T-helper 1 cell treated with Interleukin-12 subunit alpha and Interleukin-12 subunit beta and Interleukin-4 antibody, amounts not matched to agents 30 ng/mL and 1 ng/mL, for 36 hours (primary cell): ENCODE results near the gene MYLK3. TPM values are rescaled to one million over a fixed set of nuclear protein-coding genes. Genes with fewer than 3 reads are reported as not detected.

Experiments used
- intact Hi-C: fragments of 100-400 bp; cut with micrococcal nuclease; formaldehyde crosslinking; loops from one replicate; pipeline ENCODE4 v1.15.1; 2024
- total RNA-seq: library from RNA; stranded (reverse); gene quantifications from 2 replicates; pipeline ENCODE4 v1.2.3, GENCODE V29; 2022

Gene MYLK3
- total RNA-seq: 0.22 TPM in 2 replicates

DNA sequence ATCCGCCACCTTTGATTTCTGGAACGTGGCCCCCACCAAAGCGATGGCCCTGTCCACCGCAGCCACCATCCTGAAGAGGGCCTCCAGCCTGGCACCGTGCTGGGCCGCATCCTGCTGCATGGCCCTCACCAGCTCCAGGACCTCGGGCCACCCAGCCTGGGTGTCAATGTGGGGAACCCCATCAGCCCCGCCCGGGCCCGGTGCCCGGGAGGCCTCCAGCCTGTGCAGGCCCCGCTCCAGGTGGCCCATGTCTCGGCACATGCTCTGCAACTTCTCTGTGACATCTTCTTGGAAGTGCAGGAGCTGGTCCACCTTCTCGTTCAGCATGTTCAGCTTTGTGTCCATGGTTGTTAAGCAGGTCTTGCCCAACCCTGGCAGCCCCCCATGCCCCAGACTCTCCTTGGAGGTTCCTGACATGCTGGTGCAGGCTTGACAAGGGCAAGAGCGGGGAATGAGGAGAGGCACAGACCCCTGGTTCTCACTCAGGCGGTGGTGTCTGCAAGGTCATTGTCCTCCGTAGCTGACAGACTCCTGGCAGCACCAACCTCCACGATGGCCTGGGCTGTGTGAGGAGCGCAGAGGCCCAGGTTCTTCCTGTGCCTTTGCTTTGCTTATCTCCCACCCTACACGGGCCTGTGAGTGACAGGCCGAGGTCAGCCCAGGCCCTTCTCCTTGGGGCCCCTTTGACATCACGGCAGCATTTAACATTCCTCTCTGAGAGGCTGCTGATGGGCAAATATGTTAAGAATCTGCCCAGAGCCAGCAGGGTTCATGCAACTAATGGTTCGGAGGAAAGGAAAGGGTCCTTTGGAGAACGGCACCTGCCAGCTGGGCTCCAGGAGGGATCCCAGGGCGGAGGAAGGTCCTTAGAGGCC lies at the start of gene MYLK3:
TSS of gene MYLK3 (minus strand) at position 568 of the 875 bp plus-strand sequence. CDS start at position 417, 151 bp downstream.
- intact Hi-C loops: no loop called here

DNA sequence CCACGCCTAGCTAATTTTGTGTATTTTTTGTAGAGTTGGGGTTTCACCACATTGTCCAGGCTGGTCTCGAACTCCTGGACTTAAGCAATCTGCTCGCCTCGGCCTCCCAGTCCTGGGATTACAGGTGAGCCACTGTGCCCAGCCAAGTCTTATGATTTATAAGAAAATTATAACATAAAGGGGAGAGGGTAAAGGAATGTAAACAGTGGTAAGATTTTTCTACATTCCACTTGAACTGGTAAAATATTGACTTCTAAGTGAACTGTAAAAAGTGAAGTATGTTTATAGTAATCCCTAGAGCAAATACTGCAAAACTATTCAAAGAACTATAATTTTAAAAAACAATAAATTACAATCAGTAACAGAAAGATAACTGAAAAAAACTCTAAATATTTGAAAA lies 49.4 kb upstream of the MYLK3 start:
- intact Hi-C loops: loop anchor here (10.0 kb wide), 1 partner anchor 1587 kb away; the partner anchor contains the start of gene SIAH1

DNA sequence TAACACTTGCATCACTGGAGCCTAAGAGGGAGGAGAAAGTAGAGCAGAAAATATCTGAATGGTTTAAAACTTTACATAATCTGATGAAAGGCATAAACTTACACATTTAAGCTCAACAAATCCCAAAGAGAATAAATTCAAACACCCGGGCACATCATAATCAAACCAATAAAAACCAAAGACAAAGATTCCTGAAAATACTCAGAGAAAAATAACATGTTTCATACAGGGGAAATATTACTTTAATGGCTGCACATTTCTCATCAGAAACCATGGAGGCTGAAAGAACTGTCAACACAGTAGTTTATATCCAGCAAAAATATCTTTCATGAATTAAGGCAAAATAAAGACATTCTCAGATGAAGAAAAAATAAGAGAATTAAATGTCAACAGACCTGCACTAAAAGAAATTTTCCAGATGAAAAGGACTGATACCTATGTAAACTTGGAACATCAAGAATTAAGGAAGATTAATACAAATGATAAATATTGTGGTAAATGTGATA lies 48.7 kb upstream of the MYLK3 start:
- intact Hi-C loops: loop anchor here (10.0 kb wide), 1 partner anchor 1588 kb away; the partner anchor contains the start of gene SIAH1

DNA sequence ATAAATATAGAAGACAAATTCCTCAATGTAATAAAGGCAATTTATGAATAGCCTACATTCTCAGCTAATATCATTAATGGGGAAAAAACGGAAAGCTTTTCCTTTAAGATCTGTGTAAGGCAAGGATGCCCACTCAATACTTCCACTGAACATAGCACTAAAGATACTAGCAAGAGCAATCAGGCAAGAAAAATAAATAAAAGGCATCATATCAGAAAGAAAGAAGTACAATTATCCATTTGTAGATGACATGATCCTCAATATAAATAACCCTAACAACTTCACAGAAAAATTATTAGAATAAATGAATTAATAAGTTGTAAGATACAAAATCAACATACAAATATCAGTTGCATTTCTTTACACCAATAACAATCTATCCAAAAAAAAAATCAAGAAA lies 45.7 kb upstream of the MYLK3 start:
- intact Hi-C loops: loop anchor here (10.0 kb wide), 1 partner anchor 1591 kb away; the partner anchor contains the start of gene SIAH1

DNA sequence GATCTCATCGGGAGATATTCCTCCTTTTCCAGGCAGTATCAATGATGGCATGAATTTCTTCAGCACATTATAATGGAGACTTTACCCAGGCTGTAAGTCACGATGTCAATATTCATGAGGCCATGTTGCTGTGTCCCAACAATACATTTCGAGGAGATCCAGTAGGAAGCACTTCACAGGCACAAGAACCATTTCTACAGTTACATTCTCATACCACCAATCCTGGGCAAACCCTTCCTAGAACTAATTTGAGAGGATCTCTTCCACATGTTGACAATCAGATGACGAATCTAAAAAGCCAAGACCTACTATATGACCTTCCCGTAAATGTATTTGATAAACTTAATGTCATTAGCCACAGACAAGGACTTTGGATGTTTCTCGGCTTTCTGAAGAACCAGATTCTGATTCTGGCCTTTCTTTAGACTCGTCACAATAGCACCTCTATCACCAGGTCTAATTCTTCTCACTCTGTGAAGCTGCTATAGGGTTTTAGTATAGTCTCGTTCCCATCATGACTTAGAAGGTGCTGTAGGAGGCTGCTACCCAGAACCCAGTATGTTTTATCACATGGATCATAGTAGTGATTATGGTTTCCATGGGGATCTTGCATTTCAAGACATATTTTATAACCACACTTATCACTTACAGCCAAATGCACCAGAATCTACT lies 42.6 kb upstream of the MYLK3 start:
- intact Hi-C loops: loop anchor here (1.0 to 10.0 kb wide), 3 partner anchors 101 to 1594 kb away; partner anchors contain the start of genes ORC6, SIAH1 and VPS35

DNA sequence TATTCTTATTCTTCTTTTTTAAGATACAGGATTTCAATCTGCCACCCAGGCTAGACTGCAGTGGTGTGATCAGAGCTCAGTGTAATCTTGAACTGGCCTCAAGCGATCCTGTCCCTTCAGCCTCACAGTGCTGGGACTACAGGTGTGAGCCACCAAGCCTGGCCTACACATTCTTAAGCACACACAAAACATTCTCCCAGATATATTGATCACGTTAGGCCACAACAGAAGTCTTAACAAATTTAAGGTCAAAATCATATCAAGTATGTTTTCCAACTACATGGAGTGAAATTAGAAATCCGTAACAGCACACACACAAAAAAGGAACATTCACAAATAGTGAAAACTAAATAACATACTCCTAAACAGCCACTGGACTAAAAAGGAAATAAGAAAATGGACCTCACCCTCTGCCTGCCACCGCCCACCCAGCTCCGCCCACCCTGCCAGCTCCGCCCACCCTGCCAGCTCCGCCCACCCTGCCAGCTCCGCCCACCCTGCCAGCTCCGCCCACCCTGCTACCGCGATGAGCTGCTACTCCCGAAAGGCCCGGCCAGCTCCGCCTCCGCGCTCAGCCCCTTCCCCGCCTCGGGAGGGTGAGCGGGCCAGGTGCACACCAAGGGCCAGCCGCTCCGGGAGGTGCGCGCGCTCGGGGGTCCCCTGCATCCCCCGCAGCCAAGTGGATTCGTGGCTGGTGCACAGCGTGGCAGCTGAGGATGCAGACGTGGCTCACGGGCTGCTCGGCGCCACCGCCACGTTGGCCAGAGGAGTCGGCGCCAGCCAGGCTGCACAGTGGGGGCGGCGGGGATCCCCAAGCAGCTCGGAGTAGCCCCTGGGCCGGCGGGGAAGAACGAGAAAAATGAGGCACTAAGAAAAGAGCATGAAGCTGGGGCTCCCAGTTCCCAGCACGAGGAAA lies 41.6 kb upstream of the MYLK3 start:
- intact Hi-C loops: loop anchor here (1.0 to 10.0 kb wide), 6 partner anchors 42 to 1595 kb away; partner anchors contain the start of genes C16orf87, GPT2, ITFG1 and ORC6

DNA sequence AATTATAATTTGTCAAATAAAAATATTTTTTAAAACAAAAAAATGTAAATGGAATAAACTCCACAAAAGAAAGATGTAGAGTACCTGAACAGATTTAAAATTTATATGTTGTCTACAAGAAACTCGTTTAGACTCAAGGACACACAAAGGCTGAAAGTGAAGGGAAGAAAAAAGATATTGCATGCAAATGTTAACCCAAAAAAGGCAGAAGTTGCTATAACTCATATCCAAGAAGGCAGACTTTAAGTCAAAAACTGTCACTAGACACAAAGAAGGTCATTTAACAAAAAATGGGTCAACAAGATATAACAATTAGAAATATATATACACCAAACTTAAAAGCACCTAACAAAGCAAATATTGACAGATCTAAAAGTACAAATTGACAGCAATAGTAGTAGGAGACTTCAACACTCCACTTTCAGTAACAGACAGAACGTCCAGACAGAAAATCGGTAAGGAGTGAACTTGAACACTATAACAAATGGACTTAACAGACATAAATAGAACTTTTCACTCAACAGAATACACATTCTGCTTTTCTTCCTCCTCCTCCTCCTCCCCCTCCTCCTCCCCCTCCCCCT lies 40.8 kb upstream of the MYLK3 start:
- intact Hi-C loops: loop anchor here (1.0 to 10.0 kb wide), 3 partner anchors 42 to 676 kb away; partner anchors contain the start of genes C16orf87, GPT2, ITFG1 and PHKB

GRCh38 chr16:46787909-46788308 lies 39.8 kb upstream of the MYLK3 start:
- intact Hi-C loops: loop anchor here (10.0 kb wide), 1 partner anchor 677 kb away; the partner anchor contains the start of genes ITFG1 and PHKB

DNA sequence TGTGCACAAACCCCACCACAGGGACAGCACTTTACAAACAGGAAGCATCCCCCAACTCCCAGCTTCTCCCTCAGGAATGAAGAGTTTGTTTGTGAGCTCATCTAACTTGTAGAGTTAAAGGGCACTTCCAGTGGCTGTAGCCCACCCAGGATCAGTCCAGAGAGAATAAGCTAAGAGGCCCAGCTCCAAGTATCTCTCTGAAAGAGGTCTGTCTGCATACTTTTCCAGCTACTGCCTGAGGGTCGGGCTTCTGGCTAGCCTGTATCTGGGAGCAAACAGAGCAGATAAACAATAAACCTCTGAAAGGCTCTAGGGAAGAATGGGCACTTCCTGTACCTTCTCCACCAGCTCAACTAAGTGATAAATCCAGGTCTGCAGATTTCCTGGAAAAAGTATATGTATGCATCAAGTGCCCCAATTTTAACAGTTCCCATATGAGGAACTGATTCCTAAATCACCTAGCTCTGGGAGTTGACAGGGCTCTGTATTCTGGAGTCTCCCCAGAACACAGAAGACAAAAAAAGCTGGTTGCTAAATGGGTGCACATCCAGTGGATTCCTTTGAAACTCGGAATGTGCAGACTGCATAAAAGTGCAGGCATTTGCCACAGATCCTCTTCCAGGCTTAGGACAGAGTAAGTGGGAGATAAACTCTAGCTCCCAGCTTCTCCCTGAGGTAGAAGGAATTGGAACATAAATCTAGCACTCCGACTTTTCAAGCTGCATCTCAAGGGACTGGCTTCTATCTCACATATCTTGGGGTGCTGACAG lies 37.1 kb upstream of the MYLK3 start:
- intact Hi-C loops: loop anchor here (10.0 kb wide), 1 partner anchor 680 kb away; the partner anchor contains the start of genes ITFG1 and PHKB

DNA sequence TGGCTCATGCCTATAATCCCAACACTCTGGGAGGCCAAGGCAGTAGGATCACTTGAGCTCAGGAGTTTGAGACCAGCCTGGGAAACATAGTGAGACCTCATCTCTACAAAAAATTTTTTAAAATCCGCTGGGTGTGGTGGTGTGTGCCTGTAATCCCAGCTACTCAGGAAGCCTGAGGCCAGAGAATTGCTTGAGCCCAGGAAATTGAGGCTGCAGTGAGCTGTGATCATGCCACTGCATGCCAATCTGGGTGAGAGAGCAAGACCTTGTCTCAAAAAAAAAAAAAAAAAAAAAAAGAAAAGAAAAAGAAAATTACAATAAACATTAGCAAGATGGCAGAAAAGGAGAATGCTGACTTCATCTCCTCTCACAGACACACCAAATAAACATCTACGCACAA lies 36.4 kb upstream of the MYLK3 start:
- intact Hi-C loops: loop anchor here (10.0 kb wide), 1 partner anchor 680 kb away; the partner anchor contains the start of genes ITFG1 and PHKB

DNA sequence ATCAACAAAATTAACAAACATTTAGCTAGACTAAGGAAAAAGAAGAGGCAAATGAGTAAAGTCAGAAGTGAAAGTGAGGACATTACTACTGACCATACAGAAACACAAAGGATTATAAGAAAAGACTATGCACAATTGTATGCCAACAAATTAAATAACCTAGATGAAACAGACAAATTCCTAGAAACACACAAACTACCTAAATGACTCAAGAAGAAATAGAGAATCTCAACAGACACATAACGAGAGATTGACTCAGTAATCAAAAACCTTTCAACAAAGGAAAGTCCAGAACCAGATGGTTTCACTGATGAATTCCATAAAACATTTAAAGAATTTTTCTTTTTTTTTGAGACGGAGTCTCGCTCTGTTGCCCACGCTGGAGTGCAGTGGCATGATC lies 35.7 kb upstream of the MYLK3 start:
- intact Hi-C loops: loop anchor here (10.0 kb wide), 1 partner anchor 681 kb away; the partner anchor contains the start of genes ITFG1 and PHKB

DNA sequence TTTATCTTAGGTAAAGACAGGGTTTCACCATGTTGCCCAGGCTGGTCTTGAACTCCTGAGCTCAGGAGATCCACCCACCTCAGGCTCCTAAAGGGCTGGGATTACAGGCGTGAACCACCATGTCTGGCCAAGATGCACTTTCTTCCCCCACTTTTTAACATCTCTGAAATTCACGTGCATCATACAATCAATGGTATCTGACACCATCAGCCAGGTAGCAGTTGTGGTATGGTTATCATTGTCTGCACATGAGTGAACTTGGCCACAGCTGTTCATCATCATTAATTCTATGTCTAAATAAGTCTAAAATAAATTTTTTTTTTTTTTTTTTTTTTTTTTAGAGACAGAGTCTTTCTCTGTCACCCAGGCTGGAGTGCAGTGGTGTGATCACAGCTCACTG lies 34.2 kb upstream of the MYLK3 start:
- intact Hi-C loops: loop anchor here (10.0 kb wide), 1 partner anchor 682 kb away; the partner anchor contains the start of genes ITFG1 and PHKB

- intact Hi-C loops: no loop called here
Observed at GRCh38 chr16:46777804-46778203, 29.7 kb upstream of the MYLK3 start.

GRCh38 chr16:46775214-46775613 lies 27.1 kb upstream of the MYLK3 start:
- intact Hi-C loops: no loop called here

DNA sequence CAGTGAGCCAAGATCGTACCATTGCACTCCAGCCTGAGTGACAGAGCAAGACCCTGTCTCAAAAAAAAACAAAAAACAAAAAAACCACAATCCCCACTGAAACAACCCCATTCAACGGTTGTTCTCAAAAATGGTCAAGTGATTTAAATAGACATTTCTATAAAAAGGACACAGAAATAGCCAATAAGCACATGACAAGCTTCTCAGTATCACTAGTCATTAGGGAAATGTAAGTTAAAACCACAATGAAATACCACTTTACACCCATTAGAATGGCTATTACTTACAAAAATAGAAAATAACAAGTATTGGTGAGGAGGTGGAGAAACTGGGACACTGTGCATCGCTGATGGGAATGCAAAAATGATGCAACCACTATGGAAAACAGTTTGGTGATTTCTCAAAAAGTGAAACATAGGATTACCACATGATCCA lies 26.6 kb upstream of the MYLK3 start:
- intact Hi-C loops: no loop called here

GRCh38 chr16:46772463-46772862 lies 24.3 kb upstream of the MYLK3 start:
- intact Hi-C loops: no loop called here

- intact Hi-C loops: no loop called here
Observed at GRCh38 chr16:46768809-46769208, 20.7 kb upstream of the MYLK3 start.

- intact Hi-C loops: no loop called here
Observed at GRCh38 chr16:46765050-46765449, 16.9 kb upstream of the MYLK3 start.

DNA sequence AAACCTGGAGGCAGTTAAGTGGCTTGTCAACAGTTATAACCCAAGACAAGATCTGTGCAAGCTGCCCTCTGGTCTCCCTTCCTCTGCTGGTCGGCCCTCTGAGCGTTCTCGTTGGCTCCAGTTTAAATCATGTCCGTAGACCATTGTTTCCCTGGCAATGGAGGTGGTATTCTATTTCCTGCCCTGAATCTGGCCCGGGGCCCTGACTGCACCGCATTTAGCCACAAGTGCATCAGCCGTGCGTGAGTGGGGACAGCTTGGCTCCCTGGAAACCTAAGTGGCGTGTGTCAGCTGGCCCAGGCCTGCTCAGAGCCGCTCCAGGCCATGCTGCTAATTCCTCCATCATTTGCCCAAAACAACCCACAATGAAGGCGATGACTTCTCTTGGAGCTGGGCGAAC lies 15.0 kb upstream of the MYLK3 start:
- intact Hi-C loops: no loop called here
